WERI-Rb-1 (cell line): ENCODE data around the gene HSP90AB1.

Experiments
- DNase-seq: peaks from one replicate; pipeline ENCODE4 v3.0.0-alpha.2; 2020
- H3K27ac ChIP-seq: fragments of 250-450 bp; sonication (Bioruptor Pico); 2 replicates; pipeline ENCODE4 v1.5.1; 2020; ENCODE audit warnings: mild to moderate bottlenecking, moderate library complexity
- H3K27me3 ChIP-seq: fragments of 250-450 bp; sonication (Bioruptor Pico); 2 replicates; pipeline ENCODE4 v1.5.1; 2021; ENCODE audit warnings: mild to moderate bottlenecking, low read depth, moderate library complexity; ENCODE audit not compliant: insufficient read depth, severe bottlenecking
- H3K36me3 ChIP-seq: fragments of 250-450 bp; sonication (Bioruptor Pico); 2 replicates; pipeline ENCODE4 v1.5.1; 2020; ENCODE audit warnings: mild to moderate bottlenecking, moderate library complexity
- H3K4me3 ChIP-seq: 2 replicates; pipeline ENCODE4 v1.5.1; 2011; ENCODE audit warnings: low read depth, mild to moderate bottlenecking, control low read depth, low read length
- H3K9me3 ChIP-seq: fragments of 250-450 bp; sonication (Bioruptor Pico); 2 replicates; pipeline ENCODE4 v1.5.1; 2021; ENCODE audit warnings: mild to moderate bottlenecking, moderate library complexity; ENCODE audit not compliant: severe bottlenecking
- CTCF ChIP-seq: IDR thresholded peaks from 2 replicates; pipeline ENCODE4 v1.5.1; 2011; ENCODE audit warnings: low read depth, mild to moderate bottlenecking, control low read depth, inconsistent platforms, low read length

Gene HSP90AB1

GRCh38 chr6:44255871-44256774 is 9.2 kb downstream of the HSP90AB1 start:
- no peaks in the 10 kb centered on the region for H3K27me3 ChIP-seq
- no peak for TF ChIP-seq CTCF
- peak overlapping the region; percentile 74 for H3K4me3 ChIP-seq
- H3K27ac ChIP-seq: peak overlapping the region; percentile 87
- peak; percentile 21 for DNase-seq
- no peaks in the 10 kb centered on the region for H3K9me3 ChIP-seq
- H3K36me3 ChIP-seq: peaks cover 72% of the 10 kb centered on the region

GRCh38 chr6:44256775-44257024 is 9.8 kb downstream of the HSP90AB1 start:
- no peak for DNase-seq
- no peaks in the 10 kb centered on the region for H3K9me3 ChIP-seq
- H3K27me3 ChIP-seq: no peaks in the 10 kb centered on the region
- no peak for TF ChIP-seq CTCF
- H3K27ac ChIP-seq: peak overlapping the region; percentile 87
- H3K4me3 ChIP-seq: peak overlapping the region; percentile 74
- H3K36me3 ChIP-seq: peaks cover 71% of the 10 kb centered on the region

- DNase-seq: peak; percentile 91
- Histone ChIP-seq H3K27me3 (no peaks in the 10 kb centered on the region), H3K4me3 (peak within 1 kb of the TSS; percentile 74), H3K36me3 (peaks cover 66% of the 10 kb centered on the region), H3K9me3 (no peaks in the 10 kb centered on the region), H3K27ac (peak within 1 kb of the TSS; percentile 87)
- TF ChIP-seq CTCF: peak; percentile 74
Measured at GRCh38 chr6:44257025-44257752, 10.3 kb downstream of the HSP90AB1 start, which contains the start of gene SLC35B2. Gene SLC35B2 (minus strand): TSS chr6:44257528. CDS start chr6:44257410, 118 bp downstream.

- H3K9me3 ChIP-seq: no peaks in the 10 kb centered on the region
- peak overlapping the region; percentile 87 for H3K27ac ChIP-seq
- H3K27me3 ChIP-seq: no peaks in the 10 kb centered on the region
- H3K36me3 ChIP-seq: peaks cover 60% of the 10 kb centered on the region
- no peak for DNase-seq
- H3K4me3 ChIP-seq: peak overlapping the region; percentile 18
- TF ChIP-seq CTCF: no peak
Measured at GRCh38 chr6:44257753-44258324, 10.9 kb downstream of the HSP90AB1 start.

GRCh38 chr6:44258325-44258863 is 11.5 kb downstream of the HSP90AB1 start:
- no peak for TF ChIP-seq CTCF
- H3K9me3 ChIP-seq: no peaks in the 10 kb centered on the region
- peaks cover 54% of the 10 kb centered on the region for H3K36me3 ChIP-seq
- DNase-seq: no peak
- no peak overlapping the region for H3K4me3 ChIP-seq
- no peaks in the 10 kb centered on the region for H3K27me3 ChIP-seq
- H3K27ac ChIP-seq: peak overlapping the region; percentile 87; the same call in 1 of the 2 replicates
